Measurements from ENCODE around the gene ANKS3. TPM values are rescaled to one million over a fixed set of nuclear protein-coding genes. Genes with fewer than 3 reads are reported as not detected.

The ANKS3 gene
- total RNA-seq, 1 donor from 2014 or later = 28.6 TPM

DNA sequence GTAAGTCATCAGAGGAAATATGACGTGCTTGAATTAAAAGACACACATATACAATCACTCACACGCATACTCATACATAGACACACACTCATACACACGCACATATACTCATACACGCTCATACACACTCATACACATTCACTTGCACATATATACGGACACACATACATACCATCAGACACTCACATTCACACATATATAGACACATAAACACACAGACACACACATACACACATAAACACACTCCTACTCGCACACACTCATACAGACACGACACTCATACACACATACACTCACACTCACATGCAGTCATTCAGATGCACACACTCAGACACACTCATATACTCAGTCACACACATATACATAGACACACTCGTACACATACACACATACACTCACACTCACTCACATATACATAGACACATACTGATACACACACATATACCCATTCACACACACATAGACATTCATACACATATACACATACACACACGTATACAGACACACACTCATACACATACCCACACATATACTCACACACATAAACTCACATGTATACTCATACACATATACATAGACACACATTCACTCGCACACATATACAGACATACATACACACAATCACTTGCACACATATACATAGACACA lies 65.6 kb downstream of the ANKS3 start:
- TF ChIP-seq, protein P1, sequence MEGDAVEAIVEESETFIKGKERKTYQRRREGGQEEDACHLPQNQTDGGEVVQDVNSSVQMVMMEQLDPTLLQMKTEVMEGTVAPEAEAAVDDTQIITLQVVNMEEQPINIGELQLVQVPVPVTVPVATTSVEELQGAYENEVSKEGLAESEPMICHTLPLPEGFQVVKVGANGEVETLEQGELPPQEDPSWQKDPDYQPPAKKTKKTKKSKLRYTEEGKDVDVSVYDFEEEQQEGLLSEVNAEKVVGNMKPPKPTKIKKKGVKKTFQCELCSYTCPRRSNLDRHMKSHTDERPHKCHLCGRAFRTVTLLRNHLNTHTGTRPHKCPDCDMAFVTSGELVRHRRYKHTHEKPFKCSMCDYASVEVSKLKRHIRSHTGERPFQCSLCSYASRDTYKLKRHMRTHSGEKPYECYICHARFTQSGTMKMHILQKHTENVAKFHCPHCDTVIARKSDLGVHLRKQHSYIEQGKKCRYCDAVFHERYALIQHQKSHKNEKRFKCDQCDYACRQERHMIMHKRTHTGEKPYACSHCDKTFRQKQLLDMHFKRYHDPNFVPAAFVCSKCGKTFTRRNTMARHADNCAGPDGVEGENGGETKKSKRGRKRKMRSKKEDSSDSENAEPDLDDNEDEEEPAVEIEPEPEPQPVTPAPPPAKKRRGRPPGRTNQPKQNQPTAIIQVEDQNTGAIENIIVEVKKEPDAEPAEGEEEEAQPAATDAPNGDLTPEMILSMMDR (IDR thresholded peaks at IDR 0.05; ENCODE audit: insufficient read depth, low read length, poor library complexity, severe bottlenecking) = no peak
- no peaks in the 10 kb centered on the region for H3K27me3 ChIP-seq (ENCODE audit: control insufficient read depth, insufficient read depth, low read length)
- peaks cover 4% of the 10 kb centered on the region for H3K36me3 ChIP-seq (ENCODE audit: control insufficient read depth, insufficient read depth, low read length)
- H3K4me3 ChIP-seq (ENCODE audit: low read depth, low read length) = no peak overlapping the region
- no peak for DNase-seq (ENCODE audit: low read depth)

DNA sequence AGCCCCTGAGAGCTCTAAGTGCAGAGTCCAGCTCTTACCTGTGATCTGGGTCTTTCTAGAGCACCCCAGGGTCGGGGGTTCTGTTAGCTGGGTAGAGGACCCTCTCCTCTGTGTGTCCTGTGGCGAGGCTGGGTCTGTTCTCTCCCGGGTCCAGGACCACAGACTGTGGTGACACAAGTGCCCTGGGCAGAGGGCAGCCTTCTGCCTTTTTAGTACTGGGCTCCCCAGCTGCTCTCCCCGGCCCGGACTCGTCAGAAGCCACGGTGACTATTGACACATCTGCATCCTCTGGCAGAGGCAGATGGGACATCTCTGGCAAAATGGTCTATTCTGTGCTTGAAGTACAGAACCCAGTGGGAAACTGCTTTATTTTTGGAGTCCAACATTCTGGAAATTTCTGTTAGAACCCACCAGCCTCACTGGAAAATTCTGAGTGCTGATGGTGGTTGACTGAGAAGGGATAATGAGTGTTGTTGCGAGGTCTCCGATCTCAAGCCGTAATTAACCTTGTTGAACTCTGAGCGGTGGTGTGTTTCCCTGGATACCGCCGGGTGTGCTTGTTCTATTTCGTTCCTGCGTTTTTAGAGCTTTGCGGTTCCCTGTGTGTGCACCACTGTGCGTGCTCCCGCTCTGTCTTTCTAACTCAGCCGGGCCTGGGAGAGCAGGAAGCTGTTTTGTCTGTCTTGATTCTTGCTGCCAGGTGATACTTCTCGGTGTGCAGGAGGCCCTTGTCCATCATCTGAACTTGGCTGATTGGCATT lies 66.7 kb downstream of the ANKS3 start:
- Histone ChIP-seq H3K27me3 (ENCODE audit: control insufficient read depth, insufficient read depth, low read length) (no peaks in the 10 kb centered on the region), H3K36me3 (ENCODE audit: control insufficient read depth, insufficient read depth, low read length) (peaks cover 4% of the 10 kb centered on the region)
- no peak for DNase-seq (ENCODE audit: low read depth)

DNA sequence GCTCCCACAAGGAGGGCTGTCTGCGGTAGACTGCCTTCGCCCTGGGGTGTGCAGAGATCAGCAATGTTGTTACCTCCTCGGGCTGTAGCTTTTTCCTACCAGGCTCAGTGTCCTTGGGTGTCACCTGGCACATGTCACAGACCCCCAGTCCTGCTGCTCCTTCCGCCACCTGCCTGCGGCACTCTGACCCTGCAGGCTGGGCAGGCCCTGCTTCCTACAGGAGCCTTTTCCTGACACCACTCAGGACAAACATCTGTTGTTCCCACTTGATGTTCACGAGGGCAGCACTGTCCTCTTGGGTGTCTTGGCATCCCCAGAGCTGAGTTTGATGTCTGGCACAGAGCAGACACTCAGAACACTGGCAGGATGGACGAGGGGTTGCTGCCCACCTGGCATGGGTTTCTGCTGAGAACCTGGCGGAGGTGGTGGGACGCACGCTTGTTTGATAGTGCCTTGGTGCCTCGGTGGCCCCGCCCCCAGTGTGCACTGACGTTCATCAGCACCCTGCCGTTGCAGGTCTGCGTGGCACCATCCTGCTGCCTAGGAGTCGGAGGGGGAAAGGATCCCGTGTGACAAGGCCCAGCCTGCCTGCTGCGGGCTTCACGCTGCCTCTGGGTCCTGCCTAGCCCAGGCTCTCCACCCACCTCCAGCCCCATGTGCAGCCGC lies 67.4 kb downstream of the ANKS3 start:
- no peak for DNase-seq (ENCODE audit: low read depth)
- TF ChIP-seq, protein P1 (IDR thresholded peaks at IDR 0.05; ENCODE audit: insufficient read depth, low read length, poor library complexity, severe bottlenecking) = no peak
- Histone ChIP-seq H3K4me3 (ENCODE audit: low read depth, low read length) (no peak overlapping the region), H3K27me3 (ENCODE audit: control insufficient read depth, insufficient read depth, low read length) (no peaks in the 10 kb centered on the region), H3K36me3 (ENCODE audit: control insufficient read depth, insufficient read depth, low read length) (peaks cover 4% of the 10 kb centered on the region)

More for the DNA sequence above, 66.7 kb downstream of the ANKS3 start:
- H3K4me3 ChIP-seq (ENCODE audit: low read depth, low read length) = no peak overlapping the region
- TF ChIP-seq, protein P1 (IDR thresholded peaks at IDR 0.05; ENCODE audit: insufficient read depth, low read length, poor library complexity, severe bottlenecking) = no peak

DNA sequence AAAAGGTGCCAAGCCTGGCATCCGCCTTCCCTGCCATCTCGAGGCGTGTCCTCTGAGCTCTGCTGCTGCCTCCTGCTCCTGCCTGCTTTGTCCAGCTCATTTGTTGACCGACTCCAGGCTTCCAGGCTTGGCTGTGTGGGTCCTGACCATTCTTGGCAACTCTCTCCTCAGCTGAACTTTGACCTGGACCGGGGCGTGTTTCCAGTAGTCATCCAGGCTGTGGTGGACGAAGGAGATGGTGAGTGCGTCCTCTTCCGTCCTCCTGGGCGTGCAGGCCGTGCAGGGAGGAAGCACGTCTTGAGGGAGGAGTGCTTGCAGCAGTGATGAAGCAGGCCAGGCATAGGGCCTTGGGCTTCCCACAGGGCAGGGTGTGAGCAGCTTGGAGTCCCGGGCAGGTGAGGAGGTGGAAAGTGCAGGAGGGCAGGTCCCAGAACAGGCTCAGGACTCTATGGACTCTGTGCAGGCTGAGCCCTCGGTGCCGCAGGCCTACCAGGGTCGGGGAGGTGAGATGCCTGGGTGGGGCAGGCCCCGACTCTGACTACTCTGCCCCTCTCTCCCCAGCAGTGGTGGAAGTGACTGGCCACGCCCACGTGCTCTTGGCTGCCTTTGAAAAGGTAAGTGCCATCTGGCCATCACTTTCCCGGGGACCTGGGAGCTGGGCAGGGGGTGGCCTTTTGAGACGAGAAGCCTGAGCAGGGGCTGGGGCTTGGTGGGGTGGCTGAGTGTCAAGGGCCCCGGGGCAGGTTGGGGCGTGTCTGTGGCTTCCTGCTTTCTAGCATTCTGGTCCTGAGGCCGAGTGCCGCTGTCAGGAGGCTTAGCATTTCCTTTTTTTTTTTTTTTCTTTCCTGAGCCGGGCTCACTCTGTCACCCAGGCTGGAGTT lies 69.3 kb downstream of the ANKS3 start:
- DNase-seq (ENCODE audit: low read depth) = no peak
- TF ChIP-seq, protein P1 (IDR thresholded peaks at IDR 0.05; ENCODE audit: insufficient read depth, low read length, poor library complexity, severe bottlenecking) = no peak
- no peak overlapping the region for H3K4me3 ChIP-seq (ENCODE audit: low read depth, low read length)
- no peaks in the 10 kb centered on the region for H3K27me3 ChIP-seq (ENCODE audit: control insufficient read depth, insufficient read depth, low read length)
- peaks cover 4% of the 10 kb centered on the region for H3K36me3 ChIP-seq (ENCODE audit: control insufficient read depth, insufficient read depth, low read length)

DNA sequence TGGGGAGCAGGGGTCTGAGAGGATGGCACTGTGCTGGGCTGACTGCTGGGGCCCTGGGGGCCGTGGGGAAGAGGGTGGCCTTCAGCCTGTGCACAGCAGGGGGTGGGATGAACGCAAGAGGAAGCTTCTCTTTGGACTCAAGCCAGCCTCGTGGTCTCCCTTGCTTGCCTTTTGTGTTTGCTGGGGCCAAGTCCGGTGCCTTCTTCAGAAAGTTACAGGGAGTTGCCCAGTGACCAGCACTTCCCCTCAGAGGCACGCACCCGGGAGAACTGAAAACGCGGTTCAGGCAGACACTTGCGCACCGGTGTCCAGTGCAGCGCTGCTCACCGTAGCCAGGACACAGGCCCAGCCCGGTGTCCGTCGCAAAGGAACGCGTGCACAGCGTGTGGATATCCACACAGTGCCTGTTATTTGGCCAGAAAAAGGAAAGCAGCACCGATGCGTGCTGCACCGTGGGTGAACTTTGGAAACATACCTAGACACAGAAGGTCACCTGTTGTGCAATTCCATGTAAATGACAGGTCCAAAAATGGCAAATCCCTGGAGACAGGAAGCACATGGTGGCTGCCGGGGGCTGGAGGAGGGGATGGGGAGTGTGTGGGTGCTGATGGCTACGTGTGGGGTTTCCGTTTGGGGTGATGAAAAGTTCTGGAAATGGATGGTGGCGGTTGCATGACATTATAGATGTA lies 70.2 kb downstream of the ANKS3 start:
- TF ChIP-seq, protein P1 (IDR thresholded peaks at IDR 0.05; ENCODE audit: insufficient read depth, low read length, poor library complexity, severe bottlenecking) = no peak
- no peak for DNase-seq (ENCODE audit: low read depth)
- H3K36me3 ChIP-seq (ENCODE audit: control insufficient read depth, insufficient read depth, low read length) = peaks cover 4% of the 10 kb centered on the region

More for the DNA sequence above, 70.2 kb downstream of the ANKS3 start:
- Histone ChIP-seq H3K27me3 (ENCODE audit: control insufficient read depth, insufficient read depth, low read length) (no peaks in the 10 kb centered on the region), H3K4me3 (ENCODE audit: low read depth, low read length) (no peak overlapping the region)

Measured in kidney epithelial cell (primary cell).